Testis (tissue), 2 donors: Measurements from ENCODE around the gene CCNG2.

ENCODE experiments used
- POLR2A ChIP-seq: fragments of 450-650 bp; IDR thresholded peaks from one replicate; pipeline ENCODE4 v1.6.1; 2017; ENCODE audit warnings: antibody characterized with exemption, mild to moderate bottlenecking, moderate library complexity
- TF ChIP-seq, protein P1 (sequence below), 3 experiments: fragments of 450-650 bp in 2 of 3; fragments of 200-600 bp in 1 of 3; sonication (generic) in 1 of 3; IDR thresholded peaks; one replicate each; pipeline ENCODE4 v1.5.1; 2016 to 2019; ENCODE audit warnings: antibody characterized with exemption in 3 of 3, mild to moderate bottlenecking in 2 of 3, moderate library complexity in 1 of 3

DNA sequence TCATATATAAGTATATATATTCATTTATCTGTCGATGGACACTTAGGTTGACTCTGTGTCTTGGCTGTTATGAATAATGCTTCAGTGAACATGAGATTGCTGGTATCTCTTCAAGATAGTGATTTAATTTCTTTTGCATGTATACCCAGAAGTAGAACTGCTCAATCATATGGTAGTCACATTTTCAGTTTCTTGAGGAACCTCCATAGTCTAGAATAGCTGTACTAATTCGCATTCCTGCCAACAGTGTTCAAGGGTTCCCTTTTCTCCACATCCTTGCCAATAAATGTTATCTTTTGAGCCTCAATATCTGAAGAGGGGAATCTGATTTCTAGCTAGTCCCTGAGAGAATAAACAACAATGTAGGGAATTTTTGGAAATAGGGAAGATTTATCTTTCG is 32.4 kb upstream of the CCNG2 start:
- TF ChIP-seq, protein P1, sequence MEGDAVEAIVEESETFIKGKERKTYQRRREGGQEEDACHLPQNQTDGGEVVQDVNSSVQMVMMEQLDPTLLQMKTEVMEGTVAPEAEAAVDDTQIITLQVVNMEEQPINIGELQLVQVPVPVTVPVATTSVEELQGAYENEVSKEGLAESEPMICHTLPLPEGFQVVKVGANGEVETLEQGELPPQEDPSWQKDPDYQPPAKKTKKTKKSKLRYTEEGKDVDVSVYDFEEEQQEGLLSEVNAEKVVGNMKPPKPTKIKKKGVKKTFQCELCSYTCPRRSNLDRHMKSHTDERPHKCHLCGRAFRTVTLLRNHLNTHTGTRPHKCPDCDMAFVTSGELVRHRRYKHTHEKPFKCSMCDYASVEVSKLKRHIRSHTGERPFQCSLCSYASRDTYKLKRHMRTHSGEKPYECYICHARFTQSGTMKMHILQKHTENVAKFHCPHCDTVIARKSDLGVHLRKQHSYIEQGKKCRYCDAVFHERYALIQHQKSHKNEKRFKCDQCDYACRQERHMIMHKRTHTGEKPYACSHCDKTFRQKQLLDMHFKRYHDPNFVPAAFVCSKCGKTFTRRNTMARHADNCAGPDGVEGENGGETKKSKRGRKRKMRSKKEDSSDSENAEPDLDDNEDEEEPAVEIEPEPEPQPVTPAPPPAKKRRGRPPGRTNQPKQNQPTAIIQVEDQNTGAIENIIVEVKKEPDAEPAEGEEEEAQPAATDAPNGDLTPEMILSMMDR (IDR thresholded peaks at IDR 0.05), result no peak
- TF ChIP-seq POLR2A, result no peak
